HCT116 (cell line): ENCODE data around the gene KIFC1. TPM values are rescaled to one million over a fixed set of nuclear protein-coding genes. Genes with fewer than 3 reads are reported as not detected.
A peak's percentile ranks its signal among the peaks of the same experiment; 100 is the strongest.
"Not testable (repeated sequence)": the region's sequence is repeated elsewhere in the genome, so short reads cannot be mapped to it uniquely, and the experiment has no call there.

ENCODE experiments used
- ATAC-seq: fragments of 200-7000 bp; cut with Tn5 transposase; 2 replicates; pipeline ENCODE4 v1.9.1; 2020; ENCODE audit warnings: mild to moderate bottlenecking, moderate library complexity
- BruUV-seq: library from RNA; stranded (reverse); fragments of 400-500 nt; replicated peaks from 2 replicates; lab custom pipeline; 2021; lab: Mats Ljungman, UMichigan
- CTCF ChIA-PET: fragments of 300-600 bp; sonication (Branson Sonifier 250); formaldehyde crosslinking; loops from one replicate; lab custom pipeline; 2021; ENCODE audit warnings: antibody characterized with exemption; lab: Charles Lee
- POLR2A ChIA-PET: fragments of 300-600, 350-600 bp; sonication (Branson Sonifier 250); formaldehyde crosslinking; loops from one replicate; lab custom pipeline; 2021; ENCODE audit warnings: antibody characterized with exemption; lab: Charles Lee
- RAD21 ChIA-PET, 2 experiments: fragments of 300-600 bp; sonication (Branson Sonifier 250); formaldehyde crosslinking; loops; one replicate each; lab custom pipeline; 2023; ENCODE audit warnings: low total read pairs in 2 of 2; ENCODE audit not compliant: uncharacterized antibody in 2 of 2, unreplicated experiment in 2 of 2, low non-redundant PET in 1 of 2; lab: Charles Lee
- DNase-seq: peaks from one replicate; pipeline ENCODE4 v3.0.0-alpha.2; 2010; ENCODE audit warnings: low read depth, low spot score
- H2AFZ ChIP-seq: fragments of 200-600 bp; shearing (Covaris generic), sonication (generic); 2 replicates; pipeline ENCODE4 v1.6.1; 2017; ENCODE audit warnings: low read depth, mixed run types, mixed read lengths, antibody characterized with exemption, low read length; ENCODE audit not compliant: poor library complexity, severe bottlenecking
- H3K27ac ChIP-seq: 2 replicates; pipeline ENCODE4 v1.5.1; 2012; ENCODE audit warnings: low read depth, low read length
- H3K27me3 ChIP-seq: fragments of 200-600 bp; sonication (generic); 2 replicates; pipeline ENCODE4 v1.6.1; 2016; ENCODE audit warnings: mixed run types, low read length, mixed read lengths; ENCODE audit not compliant: insufficient read depth
- H3K36me3 ChIP-seq, 2 experiments: fragments of 200-500 bp in 1 of 2; fragments of 200-600 bp in 1 of 2; sonication (Bioruptor generic) in 1 of 2; sonication (generic) in 1 of 2; 2 replicates each; pipeline versions ENCODE4 v1.5.1 to v1.6.1; 2014 to 2016; ENCODE audit warnings: low read length in 2 of 2, inconsistent platforms in 1 of 2, mixed read lengths in 1 of 2, mixed run types in 1 of 2; ENCODE audit not compliant: insufficient read depth in 2 of 2, control insufficient read depth in 1 of 2
- H3K4me1 ChIP-seq, 2 experiments: fragments of 200-600 bp in 1 of 2; sonication (generic) in 1 of 2; 2 replicates each; pipeline versions ENCODE4 v1.5.1 to v1.6.1; 2012 to 2017; ENCODE audit warnings: low read length in 2 of 2, inconsistent platforms in 1 of 2, mild to moderate bottlenecking in 1 of 2, mixed read lengths in 1 of 2, mixed run types in 1 of 2, moderate library complexity in 1 of 2; ENCODE audit not compliant: insufficient read depth in 2 of 2, control insufficient read depth in 1 of 2
- H3K4me2 ChIP-seq: fragments of 200-600 bp; sonication (generic); 2 replicates; pipeline ENCODE4 v1.6.1; 2017; ENCODE audit warnings: mixed run types, low read length, mixed read lengths
- H3K4me3 ChIP-seq, 2 experiments: fragments of 200-600 bp in 1 of 2; sonication (generic) in 1 of 2; replicated peaks in 1 of 2; 2 replicates each; pipeline ENCODE4 v1.5.1; 2011 to 2016; ENCODE audit warnings: low read length in 2 of 2, control low read depth in 1 of 2, low read depth in 1 of 2, mild to moderate bottlenecking in 1 of 2, mixed read lengths in 1 of 2, mixed run types in 1 of 2
- H3K79me2 ChIP-seq: fragments of 200-600 bp; sonication (generic); 2 replicates; pipeline ENCODE4 v1.6.1; 2017; ENCODE audit warnings: mild to moderate bottlenecking, mixed run types, low read length, moderate library complexity, mixed read lengths; ENCODE audit not compliant: insufficient read depth
- H3K9ac ChIP-seq: fragments of 200-600 bp; sonication (generic); 2 replicates; pipeline ENCODE4 v1.6.1; 2016; ENCODE audit warnings: low read length, mixed read lengths
- H3K9me2 ChIP-seq: fragments of 200-600 bp; sonication (generic), shearing (Covaris generic); 2 replicates; pipeline ENCODE4 v1.6.1; 2017; ENCODE audit warnings: mixed run types, mild to moderate bottlenecking, moderate library complexity; ENCODE audit not compliant: insufficient read depth
- H3K9me3 ChIP-seq, 2 experiments: fragments of 200-500 bp in 1 of 2; fragments of 200-600 bp in 1 of 2; sonication (Bioruptor generic) in 1 of 2; sonication (generic) in 1 of 2; 2 replicates each; pipeline ENCODE4 v1.6.1; 2014 to 2017; ENCODE audit warnings: low read length in 2 of 2, mixed read lengths in 2 of 2, inconsistent platforms in 1 of 2, low read depth in 1 of 2, mild to moderate bottlenecking in 1 of 2, mixed run types in 1 of 2, moderate library complexity in 1 of 2; ENCODE audit not compliant: control insufficient read depth in 1 of 2, insufficient read depth in 1 of 2
- H4K20me1 ChIP-seq: fragments of 200-600 bp; sonication (generic), shearing (Covaris generic); 2 replicates; pipeline ENCODE4 v1.6.1; 2017; ENCODE audit warnings: mixed run types, mild to moderate bottlenecking, moderate library complexity; ENCODE audit not compliant: insufficient read depth
- ATF3 ChIP-seq: IDR thresholded peaks from 2 replicates; pipeline ENCODE4 v1.6.1; 2012
- CBX3 ChIP-seq: IDR thresholded peaks from 2 replicates; pipeline ENCODE4 v1.6.1; 2012; ENCODE audit warnings: low read depth
- CEBPB ChIP-seq: IDR thresholded peaks from 2 replicates; pipeline ENCODE4 v1.6.1; 2012; ENCODE audit warnings: low read depth
- CTCF ChIP-seq, 3 experiments: fragments of 200-600 bp in 1 of 3; sonication (generic) in 1 of 3; IDR thresholded peaks in 2 of 3; conservative IDR thresholded peaks in 1 of 3; 2 replicates each; pipeline ENCODE4 v1.5.1; 2012 to 2017; ENCODE audit warnings: low read depth in 2 of 3, low read length in 2 of 3, antibody characterized with exemption in 1 of 3, borderline replicate concordance in 1 of 3, control low read depth in 1 of 3, mild to moderate bottlenecking in 1 of 3, mixed read lengths in 1 of 3, mixed run types in 1 of 3, moderate library complexity in 1 of 3; ENCODE audit not compliant: insufficient read depth in 1 of 3
- EZH2 ChIP-seq: fragments of 200-600 bp; sonication (generic); IDR thresholded peaks from 2 replicates; pipeline ENCODE4 v1.6.1; 2017; ENCODE audit warnings: antibody characterized with exemption, mixed run types
- EZH2phosphoT487 ChIP-seq: fragments of 200-600 bp; IDR thresholded peaks from 2 replicates; pipeline ENCODE4 v1.6.1; 2018; ENCODE audit warnings: antibody characterized with exemption, borderline replicate concordance
- FOSL1 ChIP-seq: IDR thresholded peaks from 2 replicates; pipeline ENCODE4 v1.6.1; 2012; ENCODE audit warnings: low read depth
- MAX ChIP-seq: IDR thresholded peaks from 2 replicates; pipeline ENCODE4 v1.6.1; 2012
- RAD21 ChIP-seq: IDR thresholded peaks from 2 replicates; pipeline ENCODE4 v1.6.1; 2012; ENCODE audit warnings: low read depth, mild to moderate bottlenecking
- SIN3A ChIP-seq: IDR thresholded peaks from 2 replicates; pipeline ENCODE4 v1.6.1; 2012; ENCODE audit warnings: low read depth
- SP1 ChIP-seq: IDR thresholded peaks from 2 replicates; pipeline ENCODE4 v1.6.1; 2012; ENCODE audit warnings: low read depth
- TCF7L2 ChIP-seq: IDR thresholded peaks from 2 replicates; pipeline ENCODE4 v1.7.0; 2011; ENCODE audit warnings: borderline replicate concordance, inconsistent platforms; ENCODE audit not compliant: insufficient read depth, insufficient read length; ENCODE audit errors: extremely low read depth
- ZFX ChIP-seq: fragments of 450-650 bp; IDR thresholded peaks from 2 replicates; pipeline ENCODE4 v1.6.1; 2017
- ZNF274 ChIP-seq: fragments of 200-500 bp; sonication (Bioruptor generic); IDR thresholded peaks from 2 replicates; pipeline ENCODE4 v1.6.1; 2014; ENCODE audit warnings: mild to moderate bottlenecking, low read depth, low read length, inconsistent platforms
- intact Hi-C: fragments of 100-400 bp; cut with micrococcal nuclease; formaldehyde crosslinking; loops from 2 replicates; pipeline ENCODE4 v1.10.0; 2022
- total RNA-seq: library from RNA; stranded (reverse); gene quantifications from one replicate; pipeline ENCODE4 v1.2.1, GENCODE V29; 2021; ENCODE audit not compliant: unreplicated experiment

Gene KIFC1
- total RNA-seq, 1 experiment from 2014 or later = 84.7 TPM

GRCh38 chr6:33344701-33345697 lies 46.6 kb upstream of the KIFC1 start:
- peak; percentile 80 for ATAC-seq
- peak overlapping the region; percentile 64 for H3K4me2 ChIP-seq

GRCh38 chr6:33346972-33347371 lies 44.7 kb upstream of the KIFC1 start:
- H3K9me3 ChIP-seq, H3K27ac ChIP-seq, ATAC-seq, H3K36me3 ChIP-seq, BruUV-seq, H3K9ac ChIP-seq, H3K79me2 ChIP-seq, CTCF ChIA-PET, H4K20me1 ChIP-seq, H2AFZ ChIP-seq, intact Hi-C loops, RAD21 ChIA-PET, DNase-seq, H3K4me3 ChIP-seq, H3K9me2 ChIP-seq, H3K4me2 ChIP-seq, H3K4me1 ChIP-seq: not testable (repeated sequence)
- H3K27me3 ChIP-seq = peaks cover 27% of the 10 kb centered on the region; the same call in 1 of the 2 replicates
- POLR2A ChIA-PET = interaction anchor here (2.1 kb wide), 1 partner anchor 30 kb away, joined by 4 read pairs; the partner anchor contains the start of gene ZBTB22

More at GRCh38 chr6:33344701-33345697, 46.6 kb upstream of the KIFC1 start:
- peaks cover 8 to 10% of the 10 kb centered on the region in 2 experiments for H3K4me1 ChIP-seq
- intact Hi-C loops = loop anchor here (1.0 kb wide), 1 partner anchor 67 kb away; no protein-coding TSS in a partner anchor
- DNase-seq = peak; percentile 74
- ChIA-PET RAD21 (interaction anchor here in 1 of 2 experiments (1.1 kb wide), 1 partner anchor 345 kb away, joined by 3 read pairs; no protein-coding TSS in a partner anchor), POLR2A (interaction anchor here (2.1 kb wide), 1 partner anchor 28 kb away, joined by 4 read pairs; the partner anchor contains the start of gene ZBTB22), CTCF (interaction anchor here (0.7 to 2.1 kb wide), 5 partner anchors 9 to 210 kb away, joined by 3 to 9 read pairs (median 6); partner anchors contain the start of gene ZBTB22)
- no peak overlapping the region for H3K4me3 ChIP-seq
- no peak for TF ChIP-seq FOSL1
- no peak for TF ChIP-seq SP1
- TF ChIP-seq CEBPB = no peak
- 0 out of 2 replicates have a peak, but pooled peaks have one; percentile 27 for TF ChIP-seq CBX3
- TF ChIP-seq EZH2phosphoT487 = no peak
- peak; percentile 63 for TF ChIP-seq RAD21
- peak; percentile 75 for TF ChIP-seq TCF7L2
- no peak for TF ChIP-seq SIN3A
- TF ChIP-seq EZH2 = no peak
- TF ChIP-seq MAX = no peak
- no peak for TF ChIP-seq ZFX
- no peak for TF ChIP-seq ATF3
- peak; percentile 46 to 58 (median 50); a peak in 4 of 6 replicates for TF ChIP-seq CTCF (IDR thresholded peaks at IDR 0.05 in 2 of 3, conservative IDR thresholded peaks at IDR 0.05 in 1 of 3; ENCODE audit: borderline replicate concordance in 1 of 3, insufficient read depth in 1 of 3, low read depth in 2 of 3, low read length in 2 of 3)
- no peak for TF ChIP-seq ZNF274
- H3K27me3 ChIP-seq = peaks cover 27% of the 10 kb centered on the region; the same call in 1 of the 2 replicates
- peak overlapping the region; percentile 82 for H2AFZ ChIP-seq
- H3K79me2 ChIP-seq = no peaks in the 10 kb centered on the region
- H3K27ac ChIP-seq = no peak overlapping the region
- H3K36me3 ChIP-seq = no peaks in the 10 kb centered on the region
- H3K9me2 ChIP-seq = no peaks in the 10 kb centered on the region
- no peak overlapping the region for H3K9ac ChIP-seq
- no peaks in the 10 kb centered on the region for H4K20me1 ChIP-seq
- H3K9me3 ChIP-seq = no peaks in the 10 kb centered on the region
- no TSS peak for BruUV-seq
